IMR-90 (cell line): ENCODE results near the gene ISOC1.

Experiments
- BHLHE40 ChIP-seq: fragments of 150-350 bp; IDR thresholded peaks from 2 replicates; pipeline ENCODE4 v1.6.1; 2016; ENCODE audit warnings: mild to moderate bottlenecking, low read depth, low read length
- CTCF ChIP-seq: conservative IDR thresholded peaks from 2 replicates; pipeline ENCODE4 v1.5.1; 2012; ENCODE audit warnings: mild to moderate bottlenecking, low read depth, low read length, improper control_type of control experiment
- FOS ChIP-seq: fragments of 150-350 bp; IDR thresholded peaks from 2 replicates; pipeline ENCODE4 v1.6.1; 2016; ENCODE audit warnings: low read depth, low read length
- MXI1 ChIP-seq: IDR thresholded peaks from 2 replicates; pipeline ENCODE4 v1.6.1; 2012; ENCODE audit warnings: low read depth, mild to moderate bottlenecking, low read length, moderate library complexity, borderline replicate concordance
- NFE2L2 ChIP-seq: fragments of 150-350 bp; IDR thresholded peaks from 2 replicates; pipeline ENCODE4 v1.6.1; 2016; ENCODE audit warnings: low read depth, mild to moderate bottlenecking, low read length
- POLR2A ChIP-seq: IDR thresholded peaks from 2 replicates; pipeline ENCODE4 v1.6.1; 2012; ENCODE audit warnings: mild to moderate bottlenecking, low read depth, low read length
- RAD21 ChIP-seq: IDR thresholded peaks from 2 replicates; pipeline ENCODE4 v1.6.1; 2012; ENCODE audit warnings: low read length, improper control_type of control experiment
- RCOR1 ChIP-seq: IDR thresholded peaks from 2 replicates; pipeline ENCODE4 v1.6.1; 2012; ENCODE audit warnings: mild to moderate bottlenecking, low read length, improper control_type of control experiment; ENCODE audit not compliant: insufficient replicate concordance
- USF2 ChIP-seq: fragments of 150-350 bp; IDR thresholded peaks from 2 replicates; pipeline ENCODE4 v1.6.1; 2017; ENCODE audit warnings: mild to moderate bottlenecking, antibody characterized with exemption, low read length, low read depth

GRCh38 chr5:129049126-129049799 lies 45.3 kb upstream of the ISOC1 start:
- TF ChIP-seq POLR2A (no peak), CTCF (no peak), FOS (no peak), BHLHE40 (no peak), NFE2L2 (no peak), RAD21 (no peak), MXI1 (no peak), RCOR1 (no peak), USF2 (no peak)
